ENCODE data around the gene SPAG16.

DNA sequence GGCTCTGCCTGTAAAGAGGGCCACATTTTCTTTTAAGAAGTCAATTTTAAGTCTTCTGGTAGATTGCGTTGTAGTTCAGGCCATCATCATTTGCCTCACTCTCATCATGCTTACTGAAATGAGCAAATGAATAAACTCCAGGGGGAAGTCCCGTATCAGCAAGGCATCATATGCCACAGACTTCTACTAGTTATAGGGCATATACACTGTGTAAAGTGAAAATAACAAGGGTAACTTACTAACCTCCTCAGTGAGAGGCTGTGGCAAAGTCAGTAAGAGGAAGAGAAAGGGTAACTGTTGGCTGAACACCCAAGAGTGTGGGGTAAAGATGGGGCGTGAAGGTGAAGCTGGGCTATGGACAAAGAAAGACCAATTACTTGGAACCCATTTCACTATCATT lies 456.2 kb downstream of the SPAG16 start:
- TF ChIP-seq POLR2AphosphoS5 (IDR thresholded peaks at IDR 0.05) (no peak), CTCF (IDR thresholded peaks at IDR 0.05) (no peak), POLR2A (IDR thresholded peaks at IDR 0.05) (no peak)

Data from transverse colon (tissue), 4 donors.